SK-N-MC (cell line): Measurements from ENCODE around the gene DHODH.
A peak's percentile ranks its signal among the peaks of the same experiment; 100 is the strongest.
"Not testable (repeated sequence)": the region's sequence is repeated elsewhere in the genome, so short reads cannot be mapped to it uniquely, and the experiment has no call there.

Experiments
- DNase-seq: peaks from one replicate; pipeline ENCODE4 v3.0.0-alpha.2; 2011; ENCODE audit warnings: low read depth, low spot score
- H3K27ac ChIP-seq: fragments of 200-600 bp; sonication (generic); 2 replicates; pipeline ENCODE4 v1.5.1; 2016; ENCODE audit warnings: mixed run types
- H3K36me3 ChIP-seq: fragments of 200-600 bp; sonication (generic); 2 replicates; pipeline ENCODE4 v1.6.1; 2017; ENCODE audit warnings: antibody characterized with exemption, low read length, mixed read lengths; ENCODE audit not compliant: insufficient read depth
- H3K4me3 ChIP-seq: fragments of 200-600 bp; sonication (generic); 2 replicates; pipeline ENCODE4 v1.5.1; 2016
- H3K9ac ChIP-seq: fragments of 200-600 bp; sonication (generic); 2 replicates; pipeline ENCODE4 v1.8.0; 2017; ENCODE audit warnings: mixed run types, mixed read lengths; ENCODE audit not compliant: insufficient read length
- H3K9me3 ChIP-seq: fragments of 200-600 bp; sonication (generic); 2 replicates; pipeline ENCODE4 v1.6.1; 2017; ENCODE audit warnings: low read depth, mild to moderate bottlenecking, antibody characterized with exemption, low read length, moderate library complexity, mixed read lengths
- EZH2 ChIP-seq: fragments of 200-600 bp; sonication (generic); IDR thresholded peaks from one replicate; pipeline ENCODE4 v1.6.1; 2017; ENCODE audit warnings: antibody characterized with exemption
- FOXP2 ChIP-seq: optimal IDR thresholded peaks from 2 replicates; pipeline ENCODE3; 2011; ENCODE audit warnings: mild to moderate bottlenecking, moderate library complexity; ENCODE audit not compliant: insufficient read depth; ENCODE audit errors: extremely low read length, control extremely low read depth
- POLR2AphosphoS5 ChIP-seq: IDR thresholded peaks from 2 replicates; pipeline ENCODE4 v1.6.1; 2012; ENCODE audit warnings: mild to moderate bottlenecking, low read depth, low read length, borderline replicate concordance

The DHODH gene

DNA sequence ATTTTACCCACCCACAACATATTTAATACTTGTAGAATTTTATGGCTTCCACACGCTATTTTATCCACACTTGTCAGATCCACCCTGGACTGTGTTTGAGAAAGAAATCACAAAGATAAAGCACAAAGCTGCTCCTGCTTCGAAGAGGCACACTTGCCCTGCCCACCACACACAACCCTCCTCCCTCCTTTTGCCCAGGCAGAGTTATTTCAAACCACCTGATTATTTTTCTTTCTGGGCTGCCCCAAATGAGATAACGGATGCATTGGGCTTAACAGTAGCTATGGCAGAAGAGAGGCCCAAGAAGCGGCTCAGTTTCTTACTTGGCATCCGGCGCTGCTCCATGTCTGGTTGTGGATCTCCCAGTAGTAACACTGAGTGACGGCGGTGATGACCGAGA is 35.5 kb upstream of the DHODH start:
- Histone ChIP-seq H3K4me3 (no peak overlapping the region), H3K27ac (no peak overlapping the region), H3K36me3 (no peaks in the 10 kb centered on the region), H3K9me3 (no peaks in the 10 kb centered on the region), H3K9ac (no peak overlapping the region)
- no peak for DNase-seq
- TF ChIP-seq FOXP2 (no peak), EZH2 (no peak), POLR2AphosphoS5 (no peak)

GRCh38 chr16:71974068-71974818 is 34.3 kb upstream of the DHODH start:
- Histone ChIP-seq H3K36me3 (no peaks in the 10 kb centered on the region), H3K4me3 (no peak overlapping the region), H3K9ac (no peak overlapping the region), H3K27ac (no peak overlapping the region), H3K9me3 (no peaks in the 10 kb centered on the region)
- no peak for DNase-seq
- TF ChIP-seq POLR2AphosphoS5 (no peak), EZH2 (no peak), FOXP2 (no peak)

DNA sequence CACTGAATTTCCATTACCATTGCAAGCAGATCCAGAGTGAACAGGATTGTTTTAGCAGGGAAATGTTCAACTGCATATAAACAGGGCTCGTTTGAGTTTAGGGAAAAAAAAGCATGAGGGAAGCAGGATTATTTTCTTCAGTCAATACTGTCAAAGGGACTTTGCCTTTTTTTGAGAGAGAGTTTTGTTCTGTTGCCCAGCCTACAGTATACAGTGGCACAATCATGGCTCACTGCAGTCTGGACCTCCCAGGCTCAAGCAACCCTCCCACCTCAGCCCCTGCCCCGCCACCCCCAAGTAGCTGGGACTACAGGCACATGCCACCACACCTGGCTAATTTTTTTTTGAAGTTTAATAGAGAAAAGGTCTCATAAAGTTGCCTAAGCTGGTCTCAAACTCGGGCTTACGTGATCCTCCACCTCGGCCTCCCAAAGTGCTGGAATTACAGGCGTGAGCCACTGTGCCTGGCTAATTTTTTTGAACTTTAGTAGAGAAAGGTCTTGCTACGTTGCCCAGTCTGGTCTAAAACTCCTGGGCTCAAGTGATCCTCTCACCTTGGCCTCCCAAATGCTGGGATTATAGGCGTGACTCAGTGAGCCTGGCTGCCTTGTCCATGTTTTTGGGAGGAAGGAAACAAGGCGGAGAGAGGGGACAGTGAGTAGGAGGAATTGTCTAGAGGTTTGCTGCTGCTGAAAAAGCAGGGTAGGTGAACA is 23.1 kb upstream of the DHODH start:
- Histone ChIP-seq H3K4me3 (no peak overlapping the region), H3K9ac (no peak overlapping the region), H3K27ac (no peak overlapping the region), H3K36me3 (no peaks in the 10 kb centered on the region), H3K9me3 (no peaks in the 10 kb centered on the region)
- DNase-seq, result no peak
- no peak for TF ChIP-seq FOXP2
- TF ChIP-seq POLR2AphosphoS5, result no peak
- no peak for TF ChIP-seq EZH2

GRCh38 chr16:71986131-71986530 is 22.4 kb upstream of the DHODH start:
- DNase-seq, result no peak
- no peaks in the 10 kb centered on the region for H3K36me3 ChIP-seq
- no peak overlapping the region for H3K27ac ChIP-seq
- TF ChIP-seq FOXP2, result no peak
- TF ChIP-seq POLR2AphosphoS5, result no peak
- TF ChIP-seq EZH2, result no peak
- no peak overlapping the region for H3K4me3 ChIP-seq
- H3K9ac ChIP-seq, result no peak overlapping the region
- H3K9me3 ChIP-seq, result no peaks in the 10 kb centered on the region

- TF ChIP-seq POLR2AphosphoS5, result no peak
- TF ChIP-seq EZH2, result no peak
- no peak for TF ChIP-seq FOXP2
- Histone ChIP-seq H3K4me3 (no peak overlapping the region), H3K9ac (no peak overlapping the region), H3K36me3 (no peaks in the 10 kb centered on the region), H3K9me3 (no peaks in the 10 kb centered on the region), H3K27ac (no peak overlapping the region)
- no peak for DNase-seq
Measured at GRCh38 chr16:71995038-71995437, 13.5 kb upstream of the DHODH start.

GRCh38 chr16:71997578-71997977 is 11.0 kb upstream of the DHODH start:
- DNase-seq, H3K9ac ChIP-seq, H3K36me3 ChIP-seq, H3K9me3 ChIP-seq, H3K4me3 ChIP-seq, H3K27ac ChIP-seq: not testable (repeated sequence)

DNA sequence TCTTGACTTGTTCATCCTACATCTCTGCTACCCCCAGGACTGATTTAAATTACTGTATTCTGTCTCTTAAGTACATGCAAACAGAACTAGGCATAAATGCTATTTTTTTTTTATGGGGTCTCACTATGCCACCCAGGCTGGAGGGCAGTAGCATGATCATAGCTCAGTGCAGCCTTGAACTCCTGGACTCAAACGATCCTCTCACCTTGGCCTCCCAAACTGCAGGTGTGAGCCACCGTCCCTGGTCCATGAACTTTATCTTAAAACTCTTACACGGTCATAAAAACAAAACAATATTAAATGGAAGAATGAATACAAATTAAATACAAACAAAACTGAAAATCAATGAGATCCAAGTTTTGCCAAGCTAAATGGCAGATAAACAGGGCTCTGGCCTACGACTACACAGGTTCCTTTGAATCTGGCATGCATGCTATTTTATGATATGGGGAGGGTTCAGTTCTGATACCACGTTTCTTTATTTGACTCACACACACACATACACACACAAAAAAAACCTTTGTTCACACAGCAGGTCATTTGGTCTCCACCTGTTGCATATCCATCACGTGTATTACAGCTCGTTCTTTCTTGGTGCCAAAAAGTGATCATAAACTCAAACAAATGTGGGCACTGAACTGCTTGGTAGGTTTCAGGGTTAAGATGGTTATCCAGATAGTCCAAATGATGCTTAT is 7.2 kb upstream of the DHODH start:
- H3K9me3 ChIP-seq, result no peaks in the 10 kb centered on the region
- TF ChIP-seq EZH2 (no peak), FOXP2 (no peak), POLR2AphosphoS5 (no peak)
- no peak overlapping the region for H3K9ac ChIP-seq
- DNase-seq, result no peak
- no peaks in the 10 kb centered on the region for H3K36me3 ChIP-seq
- no peak overlapping the region for H3K27ac ChIP-seq
- H3K4me3 ChIP-seq, result no peak overlapping the region

DNA sequence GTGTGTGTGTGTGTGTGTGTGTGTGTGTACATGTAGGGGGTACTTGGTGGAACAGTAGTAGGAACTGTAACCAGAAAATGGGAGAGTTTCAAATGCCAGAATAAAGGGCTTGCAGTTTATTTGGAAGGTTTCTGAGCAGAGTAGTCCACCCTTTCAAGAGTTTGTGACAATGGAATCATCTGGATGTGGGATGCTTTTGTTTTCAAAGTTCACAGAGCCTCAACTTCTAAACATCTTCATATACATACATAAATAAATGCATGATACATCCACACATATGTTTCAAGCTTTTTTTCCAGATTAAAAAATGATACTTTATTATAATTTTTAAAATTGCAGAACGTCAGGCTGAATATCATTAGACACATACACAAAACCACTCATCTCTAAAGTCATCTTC is 5.9 kb upstream of the DHODH start:
- no peaks in the 10 kb centered on the region for H3K9me3 ChIP-seq
- no peak for TF ChIP-seq EZH2
- TF ChIP-seq POLR2AphosphoS5, result no peak
- TF ChIP-seq FOXP2, result no peak

GRCh38 chr16:72008065-72008423 is 500 bp upstream of the DHODH start:
- H3K9ac ChIP-seq, result peak overlapping the region; percentile 41
- DNase-seq, H3K27ac ChIP-seq, H3K9me3 ChIP-seq, H3K36me3 ChIP-seq: not testable (repeated sequence)
- peak overlapping the region; percentile 57 for H3K4me3 ChIP-seq

More for the DNA sequence above, 5.9 kb upstream of the DHODH start:
- no peak for DNase-seq
- Histone ChIP-seq H3K36me3 (no peaks in the 10 kb centered on the region), H3K9ac (no peak overlapping the region), H3K4me3 (no peak overlapping the region), H3K27ac (no peak overlapping the region)

DNA sequence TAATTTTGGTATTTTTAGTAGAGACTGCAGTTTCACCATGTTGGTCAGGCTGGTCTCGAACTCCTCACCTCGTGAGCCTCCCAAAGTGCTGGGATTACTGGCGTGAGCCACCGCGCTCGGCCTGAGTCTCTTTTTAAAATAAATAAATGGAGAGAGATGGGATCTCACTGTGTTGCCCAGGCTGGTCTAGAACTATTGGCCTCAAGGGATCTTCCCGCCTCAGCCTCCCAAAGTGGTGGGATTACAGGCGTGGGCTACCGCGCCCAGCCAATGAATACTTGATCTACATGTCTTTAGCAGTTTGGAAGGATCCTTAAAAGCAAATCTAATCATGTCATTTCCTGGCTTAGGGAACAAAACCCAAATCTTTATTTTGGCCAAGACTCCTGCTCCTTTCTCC is 1.2 kb downstream of the DHODH start:
- no peak overlapping the region for H3K27ac ChIP-seq
- no peaks in the 10 kb centered on the region for H3K36me3 ChIP-seq
- H3K9ac ChIP-seq, result no peak overlapping the region
- H3K4me3 ChIP-seq, result no peak overlapping the region
- no peaks in the 10 kb centered on the region for H3K9me3 ChIP-seq
- TF ChIP-seq EZH2 (no peak), FOXP2 (no peak), POLR2AphosphoS5 (no peak)
- DNase-seq, result no peak
